Immature natural killer cell (primary cell): ENCODE data around the gene COX8A. TPM values are rescaled to one million over a fixed set of nuclear protein-coding genes. Genes with fewer than 3 reads are reported as not detected.

Experiments used
- DNase-seq, 3 donors: peaks; one replicate each; pipeline ENCODE4 v3.0.0; 2022; ENCODE audit warnings: mixed read lengths in 1 of 3
- H3K27ac Mint-ChIP-seq, 6 donors: one replicate each; pipeline ENCODE4 v1.8.0; 2020; ENCODE audit warnings: mixed read lengths in 6 of 6, mild to moderate bottlenecking in 5 of 6, inconsistent platforms in 4 of 6, moderate library complexity in 3 of 6
- H3K27me3 Mint-ChIP-seq, 3 donors: one replicate each; pipeline ENCODE4 v1.8.0; 2020 to 2021; ENCODE audit warnings: low read depth in 3 of 3, mild to moderate bottlenecking in 3 of 3, mixed read lengths in 3 of 3, moderate library complexity in 3 of 3, inconsistent platforms in 1 of 3
- H3K36me3 Mint-ChIP-seq, 3 donors: one replicate each; pipeline ENCODE4 v1.8.0; 2020; ENCODE audit warnings: mixed read lengths in 3 of 3, inconsistent platforms in 2 of 3, mild to moderate bottlenecking in 2 of 3
- H3K4me1 Mint-ChIP-seq, 2 donors: one replicate each; pipeline ENCODE4 v1.8.0; 2020; ENCODE audit warnings: inconsistent platforms in 2 of 2, mild to moderate bottlenecking in 2 of 2, mixed read lengths in 2 of 2, moderate library complexity in 1 of 2
- H3K4me3 Mint-ChIP-seq, 5 donors: one replicate each; pipeline ENCODE4 v1.8.0; 2020; ENCODE audit warnings: mild to moderate bottlenecking in 5 of 5, mixed read lengths in 5 of 5, inconsistent platforms in 3 of 5, moderate library complexity in 3 of 5
- H3K9me3 Mint-ChIP-seq, 6 donors: one replicate each; pipeline ENCODE4 v1.8.0; 2020; ENCODE audit warnings: mild to moderate bottlenecking in 6 of 6, mixed read lengths in 6 of 6, inconsistent platforms in 4 of 6, moderate library complexity in 3 of 6
- polyA plus RNA-seq, 3 donors: library from polyadenylated mRNA; unstranded; fragments of 300-500 nt; fragmentation: Illumina TruSeq; gene quantifications; one replicate each; pipeline ENCODE4 v1.2.3, GENCODE V29; 2021

COX8A gene
- polyA plus RNA-seq, 3 donors from 2014 or later, result 506 to 686 (median 534) TPM

GRCh38 chr11:64011371-64011770 lies 37.0 kb downstream of the COX8A start:
- DNase-seq, result no peak
- H3K27me3 Mint-ChIP-seq, result peaks cover 7 to 15% (median 8%) of the 10 kb centered on the region in 3 donors
- no peaks in the 10 kb centered on the region for H3K36me3 Mint-ChIP-seq
- H3K27ac Mint-ChIP-seq, result no peak overlapping the region
- H3K4me1 Mint-ChIP-seq, result peaks cover 7 to 14% of the 10 kb centered on the region in 2 donors
- no peak overlapping the region for H3K4me3 Mint-ChIP-seq
- H3K9me3 Mint-ChIP-seq, result no peaks in the 10 kb centered on the region

DNA sequence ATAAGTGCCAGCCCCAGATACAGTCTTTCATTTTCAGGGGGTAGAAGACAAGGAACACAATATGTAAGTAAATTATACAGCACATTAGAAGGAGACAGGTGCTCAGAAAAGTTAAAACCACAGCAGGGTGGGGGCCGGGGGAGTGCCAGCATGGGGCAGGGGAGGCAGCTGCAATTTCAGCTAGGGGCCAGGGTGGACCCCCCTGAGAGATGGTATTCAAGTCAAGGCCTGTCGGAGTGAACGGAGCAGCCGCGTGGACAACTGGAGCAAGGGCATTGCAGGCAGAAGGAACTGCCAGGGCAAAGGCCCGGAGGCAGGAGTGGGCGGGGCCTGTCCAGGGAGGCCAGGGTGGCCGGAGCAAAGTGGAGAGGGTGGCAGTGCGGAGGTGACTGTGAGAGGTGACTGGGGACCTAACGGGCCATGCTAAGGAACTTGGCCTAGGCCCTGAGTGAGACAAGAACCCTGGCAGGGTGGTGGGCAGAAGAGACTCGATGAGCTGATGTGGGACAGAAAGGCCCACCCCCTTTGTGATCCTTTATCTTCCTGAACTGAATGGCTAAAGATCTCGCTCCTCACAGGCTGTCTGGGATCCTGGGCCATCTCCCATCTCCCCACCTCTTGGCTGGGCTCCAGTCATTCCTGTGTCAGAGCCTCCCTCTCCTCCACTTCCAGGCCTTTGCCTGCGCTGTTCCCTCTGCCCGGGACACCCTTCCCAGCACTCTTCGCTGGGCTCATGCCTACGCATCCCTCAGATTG lies 38.9 kb downstream of the COX8A start:
- DNase-seq, result no peak
- Mint-ChIP-seq H3K9me3 (no peaks in the 10 kb centered on the region), H3K27me3 (peaks cover 2 to 6% (median 4%) of the 10 kb centered on the region in 3 donors), H3K4me3 (no peak overlapping the region), H3K4me1 (peaks cover 0 to 1% of the 10 kb centered on the region in 2 donors), H3K36me3 (no peaks in the 10 kb centered on the region), H3K27ac (no peak overlapping the region)

GRCh38 chr11:64014356-64014755 lies 39.9 kb downstream of the COX8A start:
- no peak overlapping the region for H3K4me3 Mint-ChIP-seq
- no peaks in the 10 kb centered on the region for H3K36me3 Mint-ChIP-seq
- no peak for DNase-seq
- peaks cover 0 to 1% of the 10 kb centered on the region in 2 donors for H3K4me1 Mint-ChIP-seq
- no peak overlapping the region for H3K27ac Mint-ChIP-seq
- H3K9me3 Mint-ChIP-seq, result no peaks in the 10 kb centered on the region
- peaks cover 1 to 5% (median 2%) of the 10 kb centered on the region in 3 donors for H3K27me3 Mint-ChIP-seq

DNA sequence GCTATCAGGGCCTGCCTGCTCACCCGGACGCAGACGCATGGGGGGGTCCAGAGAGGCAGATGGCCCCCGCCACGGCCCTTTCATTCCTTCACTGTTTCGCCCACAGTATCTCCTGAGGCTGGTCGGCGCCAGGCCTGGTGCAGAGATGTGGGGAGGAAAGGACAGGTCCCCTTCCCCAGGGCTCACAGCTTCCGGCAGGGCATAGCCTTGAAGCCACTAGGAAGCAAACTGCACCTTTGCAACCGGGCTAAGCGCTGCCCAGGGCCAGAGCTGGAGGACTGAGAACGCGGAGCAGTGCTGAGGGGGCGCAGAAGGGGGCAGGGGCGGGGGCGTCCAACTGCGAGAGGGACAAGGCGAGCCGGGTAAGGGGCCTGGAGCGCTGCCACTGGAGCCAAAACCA lies 41.1 kb downstream of the COX8A start:
- no peaks in the 10 kb centered on the region for H3K9me3 Mint-ChIP-seq
- no peak overlapping the region for H3K4me3 Mint-ChIP-seq
- no peak overlapping the region for H3K27ac Mint-ChIP-seq
- peaks cover 0 to 4% (median 3%) of the 10 kb centered on the region in 3 donors for H3K27me3 Mint-ChIP-seq
- peaks cover 0 to 1% of the 10 kb centered on the region in 2 donors for H3K4me1 Mint-ChIP-seq
- H3K36me3 Mint-ChIP-seq, result no peaks in the 10 kb centered on the region
- no peak for DNase-seq

GRCh38 chr11:64015935-64016845 lies 41.8 kb downstream of the COX8A start:
- H3K27ac Mint-ChIP-seq, result no peak overlapping the region
- no peak for DNase-seq
- no peak overlapping the region for H3K4me3 Mint-ChIP-seq
- H3K9me3 Mint-ChIP-seq, result no peaks in the 10 kb centered on the region
- no peaks in the 10 kb centered on the region for H3K4me1 Mint-ChIP-seq
- peaks cover 0 to 3% (median 2%) of the 10 kb centered on the region in 3 donors for H3K27me3 Mint-ChIP-seq
- no peaks in the 10 kb centered on the region for H3K36me3 Mint-ChIP-seq

DNA sequence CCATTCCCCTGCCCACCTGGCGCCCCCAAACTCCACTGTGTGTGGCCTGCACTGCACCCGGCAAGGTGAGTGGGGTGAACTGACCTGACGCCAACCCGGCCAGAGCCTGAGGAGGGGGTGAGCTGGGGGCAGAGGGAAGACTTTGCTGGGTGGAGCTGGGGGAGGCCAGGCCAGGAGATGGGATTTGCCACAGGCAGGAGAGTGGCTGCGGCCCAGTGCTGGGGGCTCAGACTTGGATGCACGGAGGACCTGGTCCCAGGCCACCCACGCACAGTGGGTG lies 43.5 kb downstream of the COX8A start:
- H3K9me3 Mint-ChIP-seq, result no peaks in the 10 kb centered on the region

GRCh38 chr11:64018310-64018709 lies 43.9 kb downstream of the COX8A start:
- no peaks in the 10 kb centered on the region for H3K9me3 Mint-ChIP-seq
- H3K36me3 Mint-ChIP-seq, result no peaks in the 10 kb centered on the region
- no peak overlapping the region for H3K27ac Mint-ChIP-seq
- H3K4me3 Mint-ChIP-seq, result no peak overlapping the region
- no peaks in the 10 kb centered on the region for H3K4me1 Mint-ChIP-seq
- no peak for DNase-seq
- H3K27me3 Mint-ChIP-seq, result peaks cover 0 to 3% (median 2%) of the 10 kb centered on the region in 3 donors

More for the DNA sequence above, 43.5 kb downstream of the COX8A start:
- Mint-ChIP-seq H3K27ac (no peak overlapping the region), H3K4me3 (no peak overlapping the region), H3K4me1 (no peaks in the 10 kb centered on the region), H3K27me3 (peaks cover 0 to 3% (median 2%) of the 10 kb centered on the region in 3 donors), H3K36me3 (no peaks in the 10 kb centered on the region)
- no peak for DNase-seq

DNA sequence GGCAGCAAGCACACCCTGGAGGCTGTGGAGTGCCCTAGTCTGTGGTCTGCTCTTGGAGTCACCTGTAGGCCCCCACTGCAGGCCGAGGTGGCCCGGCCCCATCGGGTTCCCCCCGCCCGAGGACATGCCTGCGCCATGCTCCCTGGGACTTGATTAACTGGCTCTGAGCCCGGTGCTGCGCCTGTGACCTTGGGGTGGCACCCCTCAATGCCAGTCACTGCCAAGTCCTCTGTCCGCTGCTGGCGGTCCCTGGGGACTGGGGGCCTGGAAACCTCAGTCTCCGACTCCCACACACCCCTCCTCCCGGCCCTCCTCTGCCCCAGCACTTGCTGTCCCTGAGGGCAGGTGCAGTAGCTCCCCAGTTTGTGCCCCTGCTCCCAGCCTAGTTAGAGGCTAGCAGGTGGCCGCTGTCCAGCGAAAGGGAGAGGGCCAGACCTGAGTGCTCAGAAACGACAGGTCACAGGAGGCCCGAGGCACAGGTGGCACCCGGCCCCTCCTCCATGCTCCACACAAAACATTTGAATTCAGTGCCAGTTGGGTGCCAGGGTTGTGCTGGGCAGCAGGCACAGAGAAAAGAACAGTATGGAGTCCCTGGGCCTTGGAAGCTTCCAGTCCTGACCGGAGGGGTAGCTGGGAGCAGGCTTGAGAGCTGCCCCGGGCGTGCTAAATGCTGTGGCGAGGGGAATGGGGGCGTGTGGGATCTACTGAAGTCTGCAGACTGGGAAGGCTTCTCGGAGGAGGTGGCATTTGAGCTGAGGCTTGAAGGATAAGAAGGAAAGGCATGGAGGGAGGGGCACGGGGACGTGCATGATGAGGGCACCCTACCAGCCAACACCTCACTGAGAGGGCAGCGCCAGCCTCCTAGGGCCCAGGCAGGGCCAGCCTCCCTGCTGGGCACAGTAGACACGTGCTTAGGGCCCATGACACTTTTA lies 45.0 kb downstream of the COX8A start:
- H3K27me3 Mint-ChIP-seq, result peaks cover 2% of the 10 kb centered on the region in 3 donors
- no peak overlapping the region for H3K27ac Mint-ChIP-seq
- DNase-seq, result no peak
- H3K9me3 Mint-ChIP-seq, result no peaks in the 10 kb centered on the region
- H3K4me3 Mint-ChIP-seq, result no peak overlapping the region
- H3K36me3 Mint-ChIP-seq, result no peaks in the 10 kb centered on the region
- no peaks in the 10 kb centered on the region for H3K4me1 Mint-ChIP-seq

DNA sequence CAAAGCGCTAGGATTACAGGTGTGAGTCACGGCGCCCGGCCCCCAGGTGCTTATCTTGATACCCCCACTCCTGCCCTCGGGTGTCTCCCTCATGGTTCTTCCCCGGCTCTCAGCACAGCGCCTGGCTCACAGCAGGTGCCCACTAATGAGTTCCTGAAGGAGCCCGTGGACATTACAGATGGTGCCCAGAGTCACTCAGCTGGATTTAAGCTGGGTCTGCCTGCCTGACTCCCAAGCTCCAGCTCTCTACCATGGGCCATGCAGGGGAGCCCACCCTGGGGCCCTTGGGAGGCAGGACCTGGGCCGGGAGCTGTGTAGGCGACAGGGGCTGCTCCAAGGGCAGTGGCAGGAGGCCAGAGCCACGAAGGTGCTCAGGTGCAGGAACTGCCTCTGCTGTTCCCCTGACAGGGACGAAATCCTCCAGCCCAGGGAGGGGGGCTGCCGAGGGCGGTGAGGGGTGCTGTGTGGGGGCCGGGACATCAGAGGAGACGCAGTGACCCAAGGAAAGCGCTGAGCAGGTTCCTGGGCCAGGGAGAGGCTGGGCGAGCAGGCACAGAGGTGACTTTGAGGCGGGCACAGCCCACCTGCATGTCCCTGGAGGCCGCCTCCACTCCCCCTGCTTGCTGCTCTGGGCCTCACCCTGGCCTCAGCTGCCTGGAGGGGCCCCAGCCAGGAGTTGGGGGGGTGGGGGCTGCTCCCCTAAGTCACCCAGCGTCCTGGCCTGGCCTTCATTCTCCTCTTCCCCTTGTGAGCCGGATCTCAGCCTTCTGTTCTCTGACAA lies 46.7 kb downstream of the COX8A start:
- DNase-seq, result no peak
- H3K36me3 Mint-ChIP-seq, result no peaks in the 10 kb centered on the region
- H3K27ac Mint-ChIP-seq, result no peak overlapping the region
- H3K9me3 Mint-ChIP-seq, result no peaks in the 10 kb centered on the region
- H3K27me3 Mint-ChIP-seq, result peaks cover 2% of the 10 kb centered on the region in 3 donors
- no peak overlapping the region for H3K4me3 Mint-ChIP-seq
- no peaks in the 10 kb centered on the region for H3K4me1 Mint-ChIP-seq

DNA sequence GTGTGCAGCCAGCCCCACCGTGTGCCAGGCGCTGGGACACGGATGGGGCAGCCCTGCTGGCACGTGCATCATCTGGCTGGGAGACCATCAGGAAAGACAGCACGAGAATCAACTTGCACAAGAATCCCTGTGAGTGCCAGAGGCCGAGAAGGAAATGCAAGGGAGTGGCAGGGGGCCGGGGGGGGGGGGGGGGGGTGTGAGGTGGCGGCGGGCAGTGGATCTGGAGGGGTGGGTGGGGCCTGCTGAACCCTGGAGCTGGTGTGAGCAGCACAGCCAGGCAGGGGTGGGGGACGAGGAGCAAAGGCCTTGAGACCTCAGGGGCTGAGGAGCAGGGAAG lies 47.3 kb downstream of the COX8A start:
- no peak for DNase-seq
- H3K4me3 Mint-ChIP-seq, result no peak overlapping the region
- H3K4me1 Mint-ChIP-seq, result no peaks in the 10 kb centered on the region
- peaks cover 2% of the 10 kb centered on the region in 3 donors for H3K27me3 Mint-ChIP-seq
- no peak overlapping the region for H3K27ac Mint-ChIP-seq
- no peaks in the 10 kb centered on the region for H3K9me3 Mint-ChIP-seq
- H3K36me3 Mint-ChIP-seq, result no peaks in the 10 kb centered on the region

GRCh38 chr11:64022125-64022784 lies 47.8 kb downstream of the COX8A start:
- Mint-ChIP-seq H3K36me3 (no peaks in the 10 kb centered on the region), H3K9me3 (no peaks in the 10 kb centered on the region), H3K27me3 (peaks cover 1 to 4% (median 2%) of the 10 kb centered on the region in 3 donors), H3K4me1 (peaks cover 0 to 1% of the 10 kb centered on the region in 2 donors), H3K4me3 (no peak overlapping the region), H3K27ac (no peak overlapping the region)
- DNase-seq, result no peak

DNA sequence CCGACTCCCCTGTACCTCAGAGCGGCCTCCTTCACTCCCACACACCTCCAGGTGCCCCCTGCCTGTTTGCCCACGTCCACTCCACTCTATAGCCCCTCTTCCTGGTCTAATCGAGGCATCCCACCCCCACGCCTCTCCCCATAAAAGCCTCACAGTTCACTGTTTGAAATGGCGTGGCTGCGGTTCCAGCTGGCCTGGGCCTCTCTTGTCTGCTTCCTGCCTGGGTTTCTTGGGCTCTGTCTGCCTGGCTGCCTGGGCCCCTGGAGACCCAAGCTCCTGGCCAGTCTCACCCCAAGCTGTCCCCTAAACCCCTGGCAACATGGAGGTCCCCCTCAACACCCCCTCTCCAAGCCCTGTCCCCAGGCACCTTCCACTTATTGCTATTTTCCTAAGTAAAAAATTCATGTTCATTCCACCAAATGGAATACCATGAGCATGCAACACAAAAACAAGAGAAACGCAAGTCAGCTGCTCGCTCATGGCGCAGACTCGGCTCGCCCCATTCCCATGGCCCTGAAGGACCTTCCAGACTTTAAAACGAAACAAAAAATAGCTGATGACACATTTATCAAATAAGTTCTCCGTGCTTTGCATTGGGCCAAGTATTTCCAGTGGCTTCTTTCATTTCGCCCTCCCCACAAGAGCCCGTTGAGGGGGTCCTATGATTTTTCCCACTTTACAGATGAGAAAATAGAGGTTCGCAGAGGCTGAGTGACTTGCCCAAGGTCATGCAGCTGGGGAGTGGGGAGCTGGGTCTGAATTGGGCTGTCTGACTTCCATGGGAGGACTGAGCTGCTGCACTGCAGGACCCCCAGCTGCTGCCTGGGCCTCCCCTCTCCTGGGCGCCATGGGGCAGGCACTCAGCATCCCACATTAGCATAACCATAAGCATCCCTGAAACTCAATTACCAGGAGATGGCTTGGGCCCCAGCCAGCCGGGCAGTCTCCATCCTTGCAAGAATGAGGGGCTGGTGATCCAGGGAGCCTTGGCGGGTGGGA lies 49.6 kb downstream of the COX8A start:
- no peaks in the 10 kb centered on the region for H3K36me3 Mint-ChIP-seq
- H3K27ac Mint-ChIP-seq, result no peak overlapping the region
- DNase-seq, result no peak
- peaks cover 2 to 6% (median 4%) of the 10 kb centered on the region in 3 donors for H3K27me3 Mint-ChIP-seq
- no peak overlapping the region for H3K4me3 Mint-ChIP-seq
- peaks cover 0 to 1% of the 10 kb centered on the region in 2 donors for H3K4me1 Mint-ChIP-seq
- H3K9me3 Mint-ChIP-seq, result no peaks in the 10 kb centered on the region
